HG03064 (cell line): ENCODE results near the gene COPS7B.

ENCODE experiments used
- ATAC-seq: cut with Tn5 transposase; IDR thresholded peaks from one replicate; pipeline ENCODE4 v1.9.1; 2021; ENCODE audit warnings: low read depth; ENCODE audit not compliant: unreplicated experiment

Gene COPS7B

DNA sequence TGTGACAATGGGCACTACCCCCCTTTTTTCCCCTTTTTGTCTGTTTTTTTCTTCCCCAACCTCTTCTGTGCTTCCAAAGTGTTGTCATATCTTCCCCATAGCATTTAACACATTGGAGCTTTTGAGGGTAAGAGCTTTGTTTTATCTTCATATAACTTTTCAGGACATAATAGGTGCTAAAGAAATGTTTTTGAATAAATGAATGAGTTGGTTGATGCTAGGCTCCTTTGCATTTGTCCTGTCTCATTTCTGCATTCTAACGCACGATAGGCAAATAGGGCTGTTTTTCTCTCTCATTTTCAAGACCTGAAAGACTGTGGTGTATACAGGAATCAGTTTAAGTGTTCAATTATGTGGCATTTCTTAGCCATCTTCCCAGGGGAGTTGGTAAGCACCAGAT, 832 bp upstream of the COPS7B start:
- ATAC-seq = no peak

DNA sequence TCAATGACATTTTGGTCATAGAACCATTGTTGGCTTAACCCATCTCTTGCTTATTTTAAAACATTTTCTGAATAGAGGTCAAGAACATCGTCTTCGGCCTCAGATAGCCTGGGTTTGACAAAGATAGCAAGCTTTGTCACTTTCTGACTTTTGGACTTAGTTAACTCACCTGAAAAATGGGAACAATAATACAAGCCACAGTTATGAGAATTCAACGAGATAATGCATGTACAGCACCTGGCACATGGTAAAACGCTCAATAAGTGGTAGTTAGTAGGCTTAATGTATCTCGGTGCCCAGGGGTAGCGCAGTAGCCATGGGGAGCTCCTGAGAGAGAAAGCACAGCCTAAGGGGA, 446 bp upstream of the COPS7B start:
- ATAC-seq = no peak

- ATAC-seq = no peak
Measured at GRCh38 chr2:231786917-231787292, 660 bp downstream of the COPS7B start.

DNA sequence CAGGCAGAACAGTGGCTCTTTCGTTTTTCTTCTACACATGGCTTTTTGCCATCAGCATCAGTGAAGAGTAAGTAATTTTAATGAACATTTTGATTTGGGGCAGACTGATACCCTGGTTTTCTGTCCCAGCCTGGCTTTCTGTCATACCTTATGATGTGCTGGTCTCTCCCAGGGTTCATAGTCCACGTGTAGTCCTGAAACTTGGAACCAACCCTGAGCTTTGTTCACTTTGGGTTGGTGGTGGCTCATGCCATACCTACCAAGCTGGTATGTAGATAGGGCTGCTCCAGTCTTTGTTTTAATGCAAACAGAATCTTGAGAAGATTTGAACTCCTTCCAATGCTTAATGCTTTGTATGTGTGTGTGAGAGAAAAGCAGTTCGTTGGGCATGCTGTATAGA, 4.9 kb downstream of the COPS7B start:
- no peak for ATAC-seq

DNA sequence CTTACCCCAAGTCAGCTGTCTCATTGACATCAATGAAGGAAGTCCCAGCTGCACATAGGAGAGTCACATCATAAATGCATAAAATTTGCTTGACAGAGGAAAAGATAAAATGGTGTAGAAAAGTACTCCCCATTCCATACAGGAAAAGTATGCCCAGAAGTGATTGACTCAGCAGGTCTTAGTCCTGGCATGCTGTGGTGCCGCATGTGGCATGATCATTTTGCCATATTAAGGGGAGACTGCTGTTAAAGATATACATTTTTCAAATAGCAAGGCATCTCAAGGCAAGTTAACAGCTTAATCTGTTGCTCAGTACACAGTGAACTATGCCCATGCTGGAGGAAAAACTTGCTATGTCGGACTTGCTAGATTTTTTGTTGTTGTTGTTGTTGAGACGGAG, 8.1 kb downstream of the COPS7B start:
- no peak for ATAC-seq

GRCh38 chr2:231795525-231796327, 9.5 kb downstream of the COPS7B start:
- no peak for ATAC-seq

- no peak for ATAC-seq
Measured at GRCh38 chr2:231800493-231801091, 14.3 kb downstream of the COPS7B start.

- ATAC-seq = no peak
Measured at GRCh38 chr2:231803501-231804138, 17.4 kb downstream of the COPS7B start.

DNA sequence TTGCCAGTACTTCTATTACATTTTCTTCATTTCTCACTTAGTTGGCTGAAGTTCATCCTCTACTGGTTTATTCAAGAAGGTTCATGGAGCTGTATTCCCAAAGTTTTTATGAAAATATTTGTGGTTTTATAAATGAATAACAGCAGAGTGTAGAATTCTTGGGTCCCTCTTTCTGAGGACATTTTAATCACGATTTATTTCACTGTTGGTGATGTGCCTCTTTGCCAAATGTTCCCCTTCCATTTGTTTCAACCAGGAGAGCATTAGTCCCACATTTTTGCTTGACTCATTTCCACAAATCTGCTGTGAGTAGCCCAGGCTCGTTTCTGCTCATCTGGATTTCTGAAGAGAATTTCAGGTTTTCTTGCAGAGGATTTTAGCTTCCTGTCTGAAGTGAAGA, 20.8 kb downstream of the COPS7B start:
- no peak for ATAC-seq

GRCh38 chr2:231810905-231811304, 24.7 kb downstream of the COPS7B start:
- no peak for ATAC-seq

GRCh38 chr2:231816327-231817026, 30.2 kb downstream of the COPS7B start:
- no peak for ATAC-seq

DNA sequence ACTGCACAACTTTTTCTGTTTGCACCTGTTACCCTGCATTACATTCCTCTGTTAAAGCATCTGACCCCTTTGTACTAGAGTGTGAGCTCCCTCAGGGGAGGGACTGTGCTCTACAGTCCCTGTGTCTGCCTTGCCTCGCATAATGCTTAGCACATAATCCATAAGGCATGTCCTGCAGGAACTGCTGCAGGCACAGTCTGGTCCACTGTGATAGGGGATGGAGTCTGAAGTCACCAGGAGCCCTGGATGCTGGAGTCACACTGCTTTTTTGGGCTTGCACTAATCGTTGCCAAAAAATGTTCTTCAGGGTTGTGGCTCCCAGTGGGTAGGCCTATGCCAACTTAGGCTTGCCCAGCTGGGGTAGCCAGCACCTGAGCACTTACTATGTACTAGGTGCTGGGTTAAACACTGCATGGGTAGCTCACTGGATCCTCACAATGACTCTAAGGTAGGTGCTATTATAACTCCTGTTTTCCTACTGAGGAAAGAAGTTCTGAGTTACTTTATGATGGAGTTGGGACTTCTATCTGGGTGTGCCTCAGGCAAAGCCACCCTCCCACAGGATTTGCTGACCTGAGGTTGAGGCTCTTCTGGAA, 33.3 kb downstream of the COPS7B start:
- ATAC-seq = no peak

- ATAC-seq = no peak
Measured at GRCh38 chr2:231820786-231821303, 34.6 kb downstream of the COPS7B start.

- no peak for ATAC-seq
Measured at GRCh38 chr2:231821908-231822307, 35.7 kb downstream of the COPS7B start.

DNA sequence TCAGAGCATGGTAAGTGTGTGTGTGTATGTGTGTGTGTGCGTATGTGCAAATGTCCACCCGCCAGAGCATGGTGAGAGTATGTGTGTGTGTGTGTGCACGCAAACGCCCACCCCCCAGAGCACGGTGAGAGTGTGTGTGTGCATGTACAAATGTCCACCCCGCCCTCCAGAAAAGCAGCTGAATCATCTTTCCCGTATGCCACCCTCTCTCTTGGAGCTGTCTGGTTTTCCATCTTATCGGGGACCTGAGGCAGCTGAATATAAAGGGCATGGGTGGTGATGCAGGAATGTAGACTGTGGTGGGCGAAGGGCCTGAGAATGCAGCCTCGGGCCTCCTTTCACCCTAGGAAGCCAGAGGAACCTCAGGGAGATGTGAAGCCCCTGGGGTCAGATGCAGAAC, 66.9 kb downstream of the COPS7B start:
- no peak for ATAC-seq

DNA sequence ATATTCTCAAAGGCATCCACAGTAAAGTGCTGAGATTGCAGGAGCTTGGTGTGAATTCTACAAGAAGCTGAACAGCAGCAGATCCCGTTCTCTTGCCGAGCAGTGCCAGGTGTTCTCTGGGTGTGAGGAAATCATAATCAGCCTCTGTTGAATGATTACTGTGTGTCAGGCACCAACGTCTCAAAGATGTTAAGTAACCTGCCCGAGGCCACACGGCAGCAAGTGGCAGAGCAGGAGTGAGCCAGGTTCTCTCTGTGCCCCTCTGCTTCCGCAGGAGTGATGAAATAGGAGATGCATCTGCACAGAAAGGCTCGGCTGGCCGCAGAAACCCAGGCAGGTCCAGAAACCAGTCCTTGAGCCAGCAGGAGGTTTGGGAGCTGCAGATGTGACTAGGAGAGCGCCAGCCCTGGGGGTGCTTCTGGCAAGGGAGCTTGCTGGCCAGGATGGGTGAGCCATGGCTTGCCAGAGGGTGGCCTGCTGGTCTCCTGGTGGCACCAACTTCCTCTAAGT, 68.4 kb downstream of the COPS7B start:
- ATAC-seq = no peak

DNA sequence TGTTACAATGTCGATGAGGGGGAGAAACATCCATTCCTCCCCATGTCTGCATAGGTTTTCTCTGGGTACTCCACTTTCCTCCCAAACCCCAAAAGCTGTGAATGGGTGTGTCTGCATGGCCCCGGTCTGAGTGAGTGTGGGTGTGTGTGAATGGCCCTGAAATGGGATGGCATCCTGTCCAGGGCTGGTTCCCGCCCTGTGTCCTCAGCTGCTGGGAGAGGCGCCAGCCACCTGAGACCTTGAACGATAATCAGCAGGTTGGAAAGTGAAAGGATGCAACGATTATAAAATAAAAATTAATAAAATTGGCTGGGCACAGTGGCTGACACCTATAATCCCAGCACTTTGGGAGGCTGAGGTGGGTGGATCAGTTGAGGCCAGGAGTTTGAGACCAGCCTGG, 70.7 kb downstream of the COPS7B start:
- no peak for ATAC-seq
